IMR-90 (cell line): ENCODE results near the gene FAU. TPM values are rescaled to one million over a fixed set of nuclear protein-coding genes. Genes with fewer than 3 reads are reported as not detected.
A peak's percentile ranks its signal among the peaks of the same experiment; 100 is the strongest.

Experiments
- ATAC-seq: fragments of 200-7000 bp; cut with Tn5 transposase; 2 replicates; pipeline ENCODE4 v1.9.1; 2020; ENCODE audit warnings: low read depth, mild to moderate bottlenecking, moderate library complexity
- BruUV-seq: library from RNA; stranded (reverse); fragments of 400-500 nt; replicated peaks from 2 replicates; lab custom pipeline; 2021; lab: Mats Ljungman, UMichigan
- CTCF ChIA-PET: fragments of 300-600 bp; formaldehyde crosslinking; extraction: SDS; loops from one replicate; lab custom pipeline; 2021; ENCODE audit warnings: antibody characterized with exemption; lab: Yijun Ruan, JAX
- POLR2A ChIA-PET: fragments of 300-600 bp; sonication (Branson Sonifier 250); formaldehyde crosslinking; loops from one replicate; lab custom pipeline; 2022; ENCODE audit warnings: antibody characterized with exemption; ENCODE audit not compliant: unreplicated experiment; lab: Charles Lee
- DNase-seq: peaks from one replicate; pipeline ENCODE4 v3.0.0; 2013
- H2AFZ ChIP-seq: replicated peaks from 2 replicates; pipeline ENCODE3; 2013; ENCODE audit warnings: low read length, mild to moderate bottlenecking; ENCODE audit not compliant: poor library complexity
- H2AK5ac ChIP-seq: 2 replicates; pipeline ENCODE4 v1.6.1; 2013; ENCODE audit warnings: low read depth, low read length, inconsistent platforms
- H2AK9ac ChIP-seq: replicated peaks from 2 replicates; pipeline ENCODE3; 2013; ENCODE audit warnings: mild to moderate bottlenecking, low read depth, low read length, moderate library complexity; ENCODE audit not compliant: poor library complexity
- H2BK120ac ChIP-seq: 2 replicates; pipeline ENCODE4 v1.6.1; 2013; ENCODE audit warnings: low read depth, low read length, inconsistent platforms
- H2BK15ac ChIP-seq: 3 replicates; pipeline ENCODE4 v1.6.1; 2013; ENCODE audit warnings: low read depth, low read length, inconsistent platforms
- H2BK20ac ChIP-seq: 2 replicates; pipeline ENCODE4 v1.6.1; 2013; ENCODE audit warnings: low read depth, mild to moderate bottlenecking, inconsistent platforms, low read length, moderate library complexity
- H2BK5ac ChIP-seq: 2 replicates; pipeline ENCODE4 v1.6.1; 2013; ENCODE audit warnings: mild to moderate bottlenecking, low read depth, low read length, inconsistent platforms; ENCODE audit not compliant: poor library complexity, severe bottlenecking
- H3K14ac ChIP-seq: replicated peaks from 2 replicates; pipeline ENCODE4 v1.6.1; 2013; ENCODE audit warnings: low read depth, low read length, inconsistent platforms
- H3K18ac ChIP-seq: 2 replicates; pipeline ENCODE4 v1.6.1; 2013; ENCODE audit warnings: low read depth, low read length, control low read depth
- H3K23ac ChIP-seq: 2 replicates; pipeline ENCODE4 v1.6.1; 2013; ENCODE audit warnings: low read depth, low read length, inconsistent platforms
- H3K27ac ChIP-seq: 2 replicates; pipeline ENCODE4 v1.5.1; 2013; ENCODE audit warnings: mild to moderate bottlenecking, control low read depth, low read length; ENCODE audit not compliant: insufficient read depth
- H3K27me3 ChIP-seq: 2 replicates; pipeline ENCODE4 v1.6.1; 2013; ENCODE audit warnings: low read length; ENCODE audit not compliant: control insufficient read depth, insufficient read depth
- H3K36me3 ChIP-seq: 2 replicates; pipeline ENCODE4 v1.6.1; 2013; ENCODE audit warnings: low read length, mixed read lengths; ENCODE audit not compliant: control insufficient read depth, insufficient read depth
- H3K4ac ChIP-seq: 2 replicates; pipeline ENCODE4 v1.6.1; 2013; ENCODE audit warnings: low read depth, low read length, inconsistent platforms
- H3K4me1 ChIP-seq: 2 replicates; pipeline ENCODE4 v1.6.1; 2013; ENCODE audit warnings: low read length, mixed read lengths; ENCODE audit not compliant: control insufficient read depth, insufficient read depth
- H3K4me2 ChIP-seq: 2 replicates; pipeline ENCODE4 v1.6.1; 2013; ENCODE audit warnings: low read depth, mild to moderate bottlenecking, control low read depth, low read length, moderate library complexity
- H3K4me3 ChIP-seq: 2 replicates; pipeline ENCODE4 v1.5.1; 2013; ENCODE audit warnings: low read depth, mild to moderate bottlenecking, control low read depth, low read length, moderate library complexity; ENCODE audit not compliant: insufficient read depth
- H3K56ac ChIP-seq: 2 replicates; pipeline ENCODE4 v1.6.1; 2013; ENCODE audit warnings: low read length, inconsistent platforms; ENCODE audit not compliant: insufficient read depth; ENCODE audit errors: extremely low read depth
- H3K79me1 ChIP-seq, 2 experiments: 2 replicates each; pipeline ENCODE4 v1.6.1; 2013; ENCODE audit warnings: low read length in 2 of 2, inconsistent platforms in 1 of 2, low read depth in 1 of 2
- H3K9ac ChIP-seq: 2 replicates; pipeline ENCODE4 v1.6.1; 2013; ENCODE audit warnings: low read depth, low read length, control low read depth
- H3K9me1 ChIP-seq: 2 replicates; pipeline ENCODE4 v1.6.1; 2013; ENCODE audit warnings: low read length, inconsistent platforms; ENCODE audit not compliant: insufficient read depth
- H3K9me3 ChIP-seq: 2 replicates; pipeline ENCODE4 v1.6.1; 2013; ENCODE audit warnings: low read length; ENCODE audit not compliant: control insufficient read depth, insufficient read depth
- H4K20me1 ChIP-seq: 2 replicates; pipeline ENCODE4 v1.6.1; 2013; ENCODE audit warnings: low read length, inconsistent platforms; ENCODE audit not compliant: insufficient read depth
- H4K5ac ChIP-seq: 2 replicates; pipeline ENCODE4 v1.6.1; 2013; ENCODE audit warnings: mild to moderate bottlenecking, low read depth, low read length, control low read depth
- H4K8ac ChIP-seq, 2 experiments: 2 replicates each; pipeline ENCODE4 v1.6.1; 2013; ENCODE audit warnings: low read depth in 2 of 2, low read length in 2 of 2, control low read depth in 1 of 2, inconsistent platforms in 1 of 2
- H4K91ac ChIP-seq: 2 replicates; pipeline ENCODE4 v1.6.1; 2013; ENCODE audit warnings: low read depth, low read length, inconsistent platforms; ENCODE audit not compliant: insufficient read depth
- BHLHE40 ChIP-seq: fragments of 150-350 bp; IDR thresholded peaks from 2 replicates; pipeline ENCODE4 v1.6.1; 2016; ENCODE audit warnings: mild to moderate bottlenecking, low read depth, low read length
- CEBPB ChIP-seq: IDR thresholded peaks from 2 replicates; pipeline ENCODE4 v1.6.1; 2012; ENCODE audit warnings: low read depth, low read length, improper control_type of control experiment
- CHD1 ChIP-seq: IDR thresholded peaks from 2 replicates; pipeline ENCODE4 v1.6.1; 2012; ENCODE audit warnings: low read depth, low read length, improper control_type of control experiment
- CTCF ChIP-seq: conservative IDR thresholded peaks from 2 replicates; pipeline ENCODE4 v1.5.1; 2012; ENCODE audit warnings: mild to moderate bottlenecking, low read depth, low read length, improper control_type of control experiment
- FOS ChIP-seq: fragments of 150-350 bp; IDR thresholded peaks from 2 replicates; pipeline ENCODE4 v1.6.1; 2016; ENCODE audit warnings: low read depth, low read length
- MAFK ChIP-seq: IDR thresholded peaks from 2 replicates; pipeline ENCODE4 v1.6.1; 2012; ENCODE audit warnings: low read depth, low read length, improper control_type of control experiment
- MAZ ChIP-seq: IDR thresholded peaks from 2 replicates; pipeline ENCODE4 v1.6.1; 2012; ENCODE audit warnings: low read depth, mild to moderate bottlenecking, low read length, improper control_type of control experiment, moderate library complexity, borderline replicate concordance
- MXI1 ChIP-seq: IDR thresholded peaks from 2 replicates; pipeline ENCODE4 v1.6.1; 2012; ENCODE audit warnings: low read depth, mild to moderate bottlenecking, low read length, moderate library complexity, borderline replicate concordance
- NFE2L2 ChIP-seq: fragments of 150-350 bp; IDR thresholded peaks from 2 replicates; pipeline ENCODE4 v1.6.1; 2016; ENCODE audit warnings: low read depth, mild to moderate bottlenecking, low read length
- POLR2A ChIP-seq: IDR thresholded peaks from 2 replicates; pipeline ENCODE4 v1.6.1; 2012; ENCODE audit warnings: mild to moderate bottlenecking, low read depth, low read length
- RAD21 ChIP-seq: IDR thresholded peaks from 2 replicates; pipeline ENCODE4 v1.6.1; 2012; ENCODE audit warnings: low read length, improper control_type of control experiment
- RCOR1 ChIP-seq: IDR thresholded peaks from 2 replicates; pipeline ENCODE4 v1.6.1; 2012; ENCODE audit warnings: mild to moderate bottlenecking, low read length, improper control_type of control experiment; ENCODE audit not compliant: insufficient replicate concordance
- RFX5 ChIP-seq: IDR thresholded peaks from 2 replicates; pipeline ENCODE4 v1.8.0; 2012; ENCODE audit warnings: low read depth, mild to moderate bottlenecking, low read length, moderate library complexity
- SMC3 ChIP-seq: fragments of 150-350 bp; IDR thresholded peaks from 2 replicates; pipeline ENCODE4 v1.6.1; 2016; ENCODE audit warnings: low read depth, mild to moderate bottlenecking, antibody characterized with exemption, low read length, moderate library complexity
- USF2 ChIP-seq: fragments of 150-350 bp; IDR thresholded peaks from 2 replicates; pipeline ENCODE4 v1.6.1; 2017; ENCODE audit warnings: mild to moderate bottlenecking, antibody characterized with exemption, low read length, low read depth
- WGBS, 2 experiments: methylation state at CpG; one replicate each; pipeline versions ENCODE4 v1.1.5 to v1.1.7; 2013; ENCODE audit warnings: missing lambda C conversion rate in 2 of 2; ENCODE audit not compliant: insufficient read length in 1 of 2; ENCODE audit errors: extremely low coverage in 2 of 2; 5-methylcytosine and 5-hydroxymethylcytosine counted together
- dilution Hi-C: fragments of 300-500 bp; cut with HindIII; formaldehyde crosslinking; loops from one replicate; pipeline ENCODE4 v1.14.3; 2018; ENCODE audit warnings: low sequenced_read_pairs; ENCODE audit not compliant: unreplicated experiment
- in situ Hi-C: fragments of 300-500 bp; cut with MboI; formaldehyde crosslinking; loops from 3 replicates; pipeline ENCODE4 v1.14.3; 2019; ENCODE audit warnings: low sequenced_read_pairs, inconsistent platforms, mixed read lengths
- intact Hi-C: fragments of 100-400 bp; cut with micrococcal nuclease; formaldehyde crosslinking; loops from 2 replicates; pipeline ENCODE4 v1.10.0; 2022
- polyA plus RNA-seq, 3 experiments: library from polyadenylated mRNA; depleted of rRNA; stranded (reverse); fragments of >200 nt; gene quantifications; 2 replicates each; pipeline ENCODE4 v1.2.3, GENCODE V29; 2012; ENCODE audit warnings: low replicate concordance in 1 of 3
- total RNA-seq: library from RNA; depleted of rRNA; stranded (reverse); fragments of >200 nt; gene quantifications from 2 replicates; pipeline ENCODE4 v1.2.3, GENCODE V29; 2012

The FAU gene
- total and polyA plus RNA-seq, 2 of the 4 experiments (the other 2 are of a cell fraction) = 189 to 652 TPM

- H2BK120ac ChIP-seq = peak overlapping the region; percentile 35; the same call in 1 of the 2 replicates
- H4K5ac ChIP-seq = peak overlapping the region; percentile 98
- H3K9me3 ChIP-seq = no peaks in the 10 kb centered on the region
- no peaks in the 10 kb centered on the region for H3K27me3 ChIP-seq
- H2BK5ac ChIP-seq = no peak overlapping the region
- H3K4me1 ChIP-seq = peaks cover 10% of the 10 kb centered on the region
- DNase-seq = no peak
- in situ Hi-C loops = no loop called here
- POLR2A ChIA-PET = no interaction called here
- no peak overlapping the region; the same call in 2 of the 3 replicates for H2BK15ac ChIP-seq
- peak overlapping the region; percentile 34 for H2BK20ac ChIP-seq
- intact Hi-C loops = no loop called here
- H4K91ac ChIP-seq = peak overlapping the region; percentile 25; the same call in 1 of the 2 replicates
- peak overlapping the region; percentile 77 for H3K14ac ChIP-seq
- H3K4me3 ChIP-seq = no peak overlapping the region
- peak overlapping the region; percentile 53 for H3K9ac ChIP-seq
- peak overlapping the region; percentile 44; the same call in 1 of the 2 replicates for H3K23ac ChIP-seq
- H3K36me3 ChIP-seq = no peaks in the 10 kb centered on the region
- 9% methylated on average over 6 of the region's 31 CpGs; no CpG with 5 or more reads in 1 of the 2 experiments for WGBS, 2 experiments
- no peak overlapping the region for H3K27ac ChIP-seq
- no peak overlapping the region for H2AK9ac ChIP-seq
- CTCF ChIA-PET = interaction anchor here (1.0 kb wide), 1 partner anchor 13 kb away, joined by 3 read pairs; no protein-coding TSS in a partner anchor
- H3K18ac ChIP-seq = peak overlapping the region; percentile 11; the same call in 1 of the 2 replicates
- BruUV-seq = no TSS peak
- peak overlapping the region; percentile 78 for H3K4ac ChIP-seq
- no peak overlapping the region for H2AK5ac ChIP-seq
- dilution Hi-C loops = no loop called here
- H3K4me2 ChIP-seq = peak overlapping the region; percentile 75
- no peak; the same call in 1 of the 2 replicates for ATAC-seq
- peaks cover 10% of the 10 kb centered on the region; the same call in 1 of the 2 replicates for H3K9me1 ChIP-seq
- no peak overlapping the region; the same call in 1 of the 2 replicates for H3K56ac ChIP-seq
- H4K20me1 ChIP-seq = no peaks in the 10 kb centered on the region
- peak overlapping the region; percentile 91 to 93 for H4K8ac ChIP-seq
- peak overlapping the region; percentile 95 for H2AFZ ChIP-seq
- no peaks in the 10 kb centered on the region for H3K79me1 ChIP-seq
- TF ChIP-seq SMC3 = no peak
- no peak for TF ChIP-seq CEBPB
- no peak for TF ChIP-seq RCOR1
- no peak for TF ChIP-seq BHLHE40
- TF ChIP-seq MXI1 = no peak
- TF ChIP-seq POLR2A = no peak
- no peak for TF ChIP-seq CHD1
- TF ChIP-seq FOS = no peak
- TF ChIP-seq USF2 = no peak
- no peak for TF ChIP-seq RFX5
- TF ChIP-seq RAD21 = no peak
- TF ChIP-seq CTCF = no peak
- no peak for TF ChIP-seq NFE2L2
- no peak for TF ChIP-seq MAZ
- TF ChIP-seq MAFK = no peak
These were observed 43.7 kb upstream of the FAU start for GRCh38 chr11:65165410-65166317.
